Measurements from ENCODE around the gene CELF4.
"Not testable (repeated sequence)": the region's sequence is repeated elsewhere in the genome, so short reads cannot be mapped to it uniquely, and the experiment has no call there.

The CELF4 gene

GRCh38 chr18:37467002-37467662 is 98.5 kb downstream of the CELF4 start:
- DNase-seq (ENCODE audit: low spot score) = no peak

- no peak for DNase-seq (ENCODE audit: low spot score)
These were observed 99.6 kb downstream of the CELF4 start for GRCh38 chr18:37465958-37466357.

- DNase-seq (ENCODE audit: low spot score) = no peak
These were observed 101.3 kb downstream of the CELF4 start for GRCh38 chr18:37464257-37464656.

- not testable (repeated sequence) for DNase-seq (ENCODE audit: low spot score)
These were observed 104.3 kb downstream of the CELF4 start for GRCh38 chr18:37461329-37461728.

- no peak for DNase-seq (ENCODE audit: low spot score)
These were observed 105.0 kb downstream of the CELF4 start for GRCh38 chr18:37460604-37461003.

- DNase-seq (ENCODE audit: low spot score) = no peak
These were observed 106.9 kb downstream of the CELF4 start for GRCh38 chr18:37458697-37459096.

- no peak for DNase-seq (ENCODE audit: low spot score)
These were observed 107.8 kb downstream of the CELF4 start for GRCh38 chr18:37457753-37458152.

- DNase-seq (ENCODE audit: low spot score) = no peak
These were observed 108.3 kb downstream of the CELF4 start for GRCh38 chr18:37457341-37457740.

GRCh38 chr18:37456873-37457272 is 108.7 kb downstream of the CELF4 start:
- no peak for DNase-seq (ENCODE audit: low spot score)

GRCh38 chr18:37456395-37456794 is 109.2 kb downstream of the CELF4 start:
- DNase-seq (ENCODE audit: low spot score) = no peak

- no peak for DNase-seq (ENCODE audit: low spot score)
These were observed 111.8 kb downstream of the CELF4 start for GRCh38 chr18:37453752-37454151.

- DNase-seq (ENCODE audit: low spot score) = no peak
These were observed 112.8 kb downstream of the CELF4 start for GRCh38 chr18:37452682-37453385.

- DNase-seq (ENCODE audit: low spot score) = no peak
These were observed 113.6 kb downstream of the CELF4 start for GRCh38 chr18:37452015-37452414.

GRCh38 chr18:37451239-37451825 is 114.3 kb downstream of the CELF4 start:
- DNase-seq (ENCODE audit: low spot score) = no peak

- no peak for DNase-seq (ENCODE audit: low spot score)
These were observed 115.0 kb downstream of the CELF4 start for GRCh38 chr18:37450434-37451132.

- DNase-seq (ENCODE audit: low spot score) = no peak
These were observed 116.0 kb downstream of the CELF4 start for GRCh38 chr18:37449618-37450017.

GRCh38 chr18:37448946-37449345 is 116.7 kb downstream of the CELF4 start:
- DNase-seq (ENCODE audit: low spot score) = no peak

GRCh38 chr18:37447962-37448888 is 117.4 kb downstream of the CELF4 start:
- no peak for DNase-seq (ENCODE audit: low spot score)

GRCh38 chr18:37445836-37446235 is 119.8 kb downstream of the CELF4 start:
- no peak for DNase-seq (ENCODE audit: low spot score)

GRCh38 chr18:37445368-37445767 is 120.2 kb downstream of the CELF4 start:
- DNase-seq (ENCODE audit: low spot score) = no peak

- DNase-seq (ENCODE audit: low spot score) = no peak
These were observed 122.1 kb downstream of the CELF4 start for GRCh38 chr18:37443325-37444055.

Measured in CD4-positive, alpha-beta T cell treated with Interleukin-2 at 100 ng/mL for 4 hours (primary cell).